ENCODE results near the gene MADD. TPM values are rescaled to one million over a fixed set of nuclear protein-coding genes. Genes with fewer than 3 reads are reported as not detected.
A peak's percentile ranks its signal among the peaks of the same experiment; 100 is the strongest.

Gene MADD
- total RNA-seq, 1 donor from 2014 or later = 40.9 TPM

GRCh38 chr11:47374720-47375019 is 104.7 kb downstream of the MADD start:
- Histone ChIP-seq H3K27me3 (ENCODE audit: low read depth) (no peaks in the 10 kb centered on the region), H3K4me3 (no peak overlapping the region), H3K36me3 (no peaks in the 10 kb centered on the region), H3K27ac (replicated peaks) (no peak overlapping the region), H3K4me1 (no peaks in the 10 kb centered on the region), H3K9me3 (replicated peaks) (no peaks in the 10 kb centered on the region)
- no peak for TF ChIP-seq CTCF (IDR thresholded peaks at IDR 0.05; ENCODE audit: borderline replicate concordance)
- intact Hi-C loops (cut with micrococcal nuclease) = no loop called here
- no peak for DNase-seq

GRCh38 chr11:47375020-47375419 is 105.1 kb downstream of the MADD start:
- intact Hi-C loops (cut with micrococcal nuclease) = no loop called here
- Histone ChIP-seq H3K9me3 (replicated peaks) (no peaks in the 10 kb centered on the region), H3K4me1 (no peaks in the 10 kb centered on the region), H3K27ac (replicated peaks) (no peak overlapping the region), H3K27me3 (ENCODE audit: low read depth) (no peaks in the 10 kb centered on the region), H3K36me3 (no peaks in the 10 kb centered on the region), H3K4me3 (peak overlapping the region; percentile 45)
- no peak for TF ChIP-seq CTCF (IDR thresholded peaks at IDR 0.05; ENCODE audit: borderline replicate concordance)
- no peak for DNase-seq

GRCh38 chr11:47375546-47376085 is 105.7 kb downstream of the MADD start:
- peak overlapping the region; percentile 45 for H3K4me3 ChIP-seq

GRCh38 chr11:47376107-47376524 is 106.2 kb downstream of the MADD start:
- Histone ChIP-seq H3K36me3 (no peaks in the 10 kb centered on the region), H3K4me3 (peak overlapping the region; percentile 45), H3K27me3 (ENCODE audit: low read depth) (no peaks in the 10 kb centered on the region), H3K9me3 (replicated peaks) (no peaks in the 10 kb centered on the region), H3K27ac (replicated peaks) (no peak overlapping the region), H3K4me1 (no peaks in the 10 kb centered on the region)
- intact Hi-C loops (cut with micrococcal nuclease) = no loop called here
- DNase-seq = no peak
- TF ChIP-seq CTCF (IDR thresholded peaks at IDR 0.05; ENCODE audit: borderline replicate concordance) = no peak

More at GRCh38 chr11:47375546-47376085, 105.7 kb downstream of the MADD start:
- Histone ChIP-seq H3K27ac (replicated peaks) (no peak overlapping the region), H3K27me3 (ENCODE audit: low read depth) (no peaks in the 10 kb centered on the region), H3K9me3 (replicated peaks) (no peaks in the 10 kb centered on the region), H3K36me3 (no peaks in the 10 kb centered on the region), H3K4me1 (no peaks in the 10 kb centered on the region)
- no peak for DNase-seq
- TF ChIP-seq CTCF (IDR thresholded peaks at IDR 0.05; ENCODE audit: borderline replicate concordance) = no peak
- intact Hi-C loops (cut with micrococcal nuclease) = no loop called here

GRCh38 chr11:47376525-47377371 is 106.8 kb downstream of the MADD start:
- no peaks in the 10 kb centered on the region for H3K4me1 ChIP-seq
- no peak for TF ChIP-seq CTCF (IDR thresholded peaks at IDR 0.05; ENCODE audit: borderline replicate concordance)
- peak overlapping the region; percentile 45 for H3K4me3 ChIP-seq
- no peaks in the 10 kb centered on the region for H3K27me3 ChIP-seq (ENCODE audit: low read depth)
- intact Hi-C loops (cut with micrococcal nuclease) = no loop called here
- H3K27ac ChIP-seq (replicated peaks) = peak overlapping the region; percentile 54
- H3K9me3 ChIP-seq (replicated peaks) = no peaks in the 10 kb centered on the region
- no peaks in the 10 kb centered on the region for H3K36me3 ChIP-seq
- DNase-seq = peak; percentile 53

All from left ventricle myocardium inferior (tissue), 1 donor.